Heart left ventricle (tissue), 13 donors: ENCODE results near the gene TAF13.

Source experiments
- CTCF ChIP-seq, 12 donors: fragments of 200-600 bp; sonication (generic) in 4 of 12; IDR thresholded peaks; one replicate each; pipeline versions ENCODE4 v1.5.0 to v1.8.0; 2018 to 2022; ENCODE audit warnings: antibody characterized with exemption in 12 of 12, mild to moderate bottlenecking in 5 of 12
- POLR2A ChIP-seq, 2 donors: fragments of 450-650 bp; IDR thresholded peaks; one replicate each; pipeline ENCODE4 v1.6.1; 2017; ENCODE audit warnings: antibody characterized with exemption in 2 of 2, mild to moderate bottlenecking in 2 of 2, moderate library complexity in 2 of 2
- donor health status: ischemic (EF 13 %, LVEDD 7.1; RV severe dilation, severe dysfunction).
- donor health status: DM: no; HTN: yes; CAD: no.
- donor health status: DM: no; HTN: no; CAD: no.
- donor health status: ischemic (EF 25% LVEDD 6.9; RV normal size, moderate dysfunction).
- donor health status: ischemic (EF 25% LVEDD 5.7; RV mildly dilated, moderate dysfunction).
- donor health status: ischemic (EF 35%, LVEDD 5.7; RV mildly dilated, moderate dysfunction).
- donor health status: nonischemic (EF 11% LVEDD 7.7; RV severe dilation, severe dysfunction).
- donor health status: DM: yes; HTN: yes; CAD: no.
- donor health status: PGD.
- donor health status: ischemic (EF 29% LVEDD 5.4; RV normal size, mild dysfunction).
- donor health status: nonischemic (EF 23%, LVEDD 6.1; RV moderate dilation, normal function).

GRCh38 chr1:109096120-109096519 lies 20.3 kb upstream of the TAF13 start:
- TF ChIP-seq CTCF (IDR thresholded peaks at IDR 0.05), result no peak
- TF ChIP-seq POLR2A (IDR thresholded peaks at IDR 0.05), result no peak
